Lower lobe of right lung (tissue), 2 donors: ENCODE data around the gene MTHFD1L. TPM values are rescaled to one million over a fixed set of nuclear protein-coding genes. Genes with fewer than 3 reads are reported as not detected.
"Not testable (repeated sequence)": the region's sequence is repeated elsewhere in the genome, so short reads cannot be mapped to it uniquely, and the experiment has no call there.

Experiments used
- ATAC-seq, 2 donors: fragments of 200-7000 bp; cut with Tn5 transposase; one replicate each; pipeline ENCODE4 v1.9.1; 2020 to 2022; ENCODE audit warnings: mild to moderate bottlenecking in 2 of 2, moderate library complexity in 2 of 2
- DNase-seq: peaks from one replicate; pipeline ENCODE4 v3.0.0-alpha.2; 2020
- H3K27ac ChIP-seq: fragments of 200-600 bp; one replicate; pipeline ENCODE4 v1.8.0; 2022
- H3K27me3 ChIP-seq: fragments of 200-600 bp; one replicate; pipeline ENCODE4 v1.8.0; 2022; ENCODE audit warnings: low read depth
- H3K36me3 ChIP-seq: fragments of 200-600 bp; one replicate; pipeline ENCODE4 v1.8.0; 2022; ENCODE audit warnings: mild to moderate bottlenecking
- H3K4me1 ChIP-seq: fragments of 200-600 bp; one replicate; pipeline ENCODE4 v1.8.0; 2022
- H3K4me3 ChIP-seq: fragments of 200-600 bp; one replicate; pipeline ENCODE4 v1.8.0; 2022; ENCODE audit warnings: mild to moderate bottlenecking
- H3K9me3 ChIP-seq: fragments of 200-600 bp; one replicate; pipeline ENCODE4 v1.8.0; 2022
- CTCF ChIP-seq: fragments of 200-600 bp; IDR thresholded peaks from one replicate; pipeline ENCODE4 v1.8.0; 2022; ENCODE audit warnings: antibody characterized with exemption, mild to moderate bottlenecking
- intact Hi-C: fragments of 100-400 bp; cut with DNase I; formaldehyde crosslinking; loops from one replicate; pipeline ENCODE4 v1.11.0; 2022
- total RNA-seq: library from RNA; stranded (reverse); fragmentation: NEBNext Ultra II Directional; extraction: Animal tissue kit (Norgen Biotek cat#: 25700); gene quantifications from one replicate; pipeline ENCODE4 v1.2.1, GENCODE V29; 2021
- donor health status: DM: no; HTN: yes; CAD: no; lungs with severe emphysema.

MTHFD1L gene
- total RNA-seq, 1 donor from 2014 or later, result 22.1 TPM

GRCh38 chr6:151113641-151114040, 248.1 kb downstream of the MTHFD1L start:
- TF ChIP-seq CTCF, result no peak
- ATAC-seq (no peak), DNase-seq (no peak)
- Histone ChIP-seq H3K4me1 (no peaks in the 10 kb centered on the region), H3K36me3 (no peaks in the 10 kb centered on the region), H3K27me3 (no peaks in the 10 kb centered on the region), H3K4me3 (no peak overlapping the region), H3K9me3 (no peaks in the 10 kb centered on the region), H3K27ac (no peak overlapping the region)
- intact Hi-C loops, result no loop called here

DNA sequence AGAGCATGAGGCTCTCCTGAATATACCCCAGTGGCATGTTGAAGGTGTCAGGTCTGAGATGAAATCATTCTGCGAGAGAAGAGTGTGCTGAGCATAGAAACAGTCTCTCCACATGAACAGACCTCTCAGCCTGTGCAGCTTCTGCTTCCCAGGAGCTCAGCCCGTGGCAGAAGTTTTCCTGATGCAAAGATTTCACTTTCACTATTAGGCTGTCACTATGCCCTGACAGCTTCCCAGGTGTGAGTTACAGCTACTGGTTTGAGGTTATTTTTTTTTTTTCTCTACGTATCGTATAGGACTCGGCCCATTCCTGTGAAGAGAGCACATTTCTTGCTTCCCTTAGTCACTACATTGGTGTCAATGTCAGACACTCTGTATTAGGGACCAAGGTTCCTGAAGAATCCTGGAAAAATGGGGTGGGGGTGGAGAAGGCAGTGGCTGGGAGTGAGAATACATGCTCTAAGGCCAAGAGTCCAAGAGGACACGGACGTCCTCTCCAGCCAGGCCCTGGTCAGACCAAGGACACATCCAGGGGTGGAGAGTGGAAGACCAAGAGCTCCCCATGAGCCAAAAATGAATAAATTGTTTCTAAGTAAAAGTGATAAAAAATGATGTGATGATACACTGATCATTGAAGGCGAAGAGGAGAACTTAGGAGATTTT, 253.1 kb downstream of the MTHFD1L start:
- H3K9me3 ChIP-seq, result no peaks in the 10 kb centered on the region
- ATAC-seq, result peak in 1 of 2 donors; percentile 13

GRCh38 chr6:151119823-151120524, 254.5 kb downstream of the MTHFD1L start:
- no peak for DNase-seq
- no peak for ATAC-seq
- Histone ChIP-seq H3K4me1 (no peaks in the 10 kb centered on the region), H3K36me3 (no peaks in the 10 kb centered on the region), H3K4me3 (no peak overlapping the region), H3K27ac (no peak overlapping the region), H3K9me3 (no peaks in the 10 kb centered on the region), H3K27me3 (no peaks in the 10 kb centered on the region)
- TF ChIP-seq CTCF, result no peak
- intact Hi-C loops, result no loop called here

More for the DNA sequence above, 253.1 kb downstream of the MTHFD1L start:
- Histone ChIP-seq H3K27me3 (no peaks in the 10 kb centered on the region), H3K4me3 (no peak overlapping the region), H3K36me3 (no peaks in the 10 kb centered on the region), H3K4me1 (no peaks in the 10 kb centered on the region), H3K27ac (no peak overlapping the region)
- no peak for DNase-seq
- intact Hi-C loops, result no loop called here
- no peak for TF ChIP-seq CTCF

- intact Hi-C loops, result no loop called here
- no peak for DNase-seq
Observed at GRCh38 chr6:151121900-151122299, 256.4 kb downstream of the MTHFD1L start.

GRCh38 chr6:151123641-151124040, 258.1 kb downstream of the MTHFD1L start:
- H3K9me3 ChIP-seq, H3K27ac ChIP-seq, ATAC-seq, H3K27me3 ChIP-seq, H3K36me3 ChIP-seq, intact Hi-C loops, DNase-seq, H3K4me1 ChIP-seq, H3K4me3 ChIP-seq: not testable (repeated sequence)

More at GRCh38 chr6:151121900-151122299, 256.4 kb downstream of the MTHFD1L start:
- Histone ChIP-seq H3K36me3 (no peaks in the 10 kb centered on the region), H3K4me1 (no peaks in the 10 kb centered on the region), H3K27ac (no peak overlapping the region), H3K9me3 (no peaks in the 10 kb centered on the region), H3K27me3 (no peaks in the 10 kb centered on the region), H3K4me3 (no peak overlapping the region)
- no peak for TF ChIP-seq CTCF
- no peak for ATAC-seq

DNA sequence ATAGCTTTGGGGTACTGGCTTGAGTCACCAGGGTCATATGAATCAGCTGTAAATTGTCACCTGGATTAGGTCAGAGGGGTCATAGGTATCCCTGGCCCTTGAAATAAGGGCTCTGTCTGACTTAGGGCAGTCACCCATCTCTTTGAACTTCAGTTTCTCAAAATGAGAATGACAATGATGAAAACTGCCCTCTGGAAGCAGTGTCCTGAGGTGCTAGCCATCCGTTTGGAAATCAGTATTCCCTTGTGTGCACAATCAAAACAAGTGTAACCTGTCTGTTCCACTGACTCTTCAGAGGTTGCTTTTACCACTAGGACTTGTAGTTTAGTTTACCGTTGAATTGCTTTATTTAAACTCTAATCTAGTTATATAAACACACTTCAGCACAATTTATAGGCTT, 259.7 kb downstream of the MTHFD1L start:
- intact Hi-C loops, H3K4me1 ChIP-seq, H3K27ac ChIP-seq, H3K9me3 ChIP-seq, DNase-seq, H3K4me3 ChIP-seq, ATAC-seq, H3K27me3 ChIP-seq, H3K36me3 ChIP-seq: not testable (repeated sequence)

GRCh38 chr6:151125651-151126416, 260.3 kb downstream of the MTHFD1L start:
- H3K36me3 ChIP-seq, ATAC-seq, H3K4me3 ChIP-seq, H3K4me1 ChIP-seq, intact Hi-C loops, DNase-seq, H3K9me3 ChIP-seq, H3K27me3 ChIP-seq, H3K27ac ChIP-seq: not testable (repeated sequence)

DNA sequence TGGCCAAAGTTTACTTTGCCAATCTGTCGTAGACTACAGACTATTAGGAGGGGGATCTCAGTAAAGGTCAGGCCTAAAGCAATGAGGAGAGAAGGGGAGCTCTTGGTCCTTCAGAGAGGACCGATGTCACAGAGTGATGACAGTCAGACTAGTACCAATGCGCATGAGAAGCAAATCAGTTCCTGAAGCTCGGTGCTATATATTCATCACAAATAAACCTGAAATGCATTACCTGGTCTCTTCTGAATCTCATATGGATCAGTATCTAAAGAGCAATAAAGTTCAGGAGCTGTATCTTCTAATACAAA, 260.9 kb downstream of the MTHFD1L start:
- not testable (repeated sequence) for ATAC-seq, H3K9me3 ChIP-seq, H3K27ac ChIP-seq

GRCh38 chr6:151127133-151127798, 261.8 kb downstream of the MTHFD1L start:
- DNase-seq, H3K36me3 ChIP-seq, H3K4me3 ChIP-seq, H3K9me3 ChIP-seq, ATAC-seq, H3K27me3 ChIP-seq, H3K27ac ChIP-seq, H3K4me1 ChIP-seq, intact Hi-C loops: not testable (repeated sequence)

More for the DNA sequence above, 260.9 kb downstream of the MTHFD1L start:
- H3K36me3 ChIP-seq, H3K27me3 ChIP-seq, H3K4me3 ChIP-seq, intact Hi-C loops, H3K4me1 ChIP-seq, DNase-seq: not testable (repeated sequence)
